ENCODE results near the gene IMMP2L. TPM values are rescaled to one million over a fixed set of nuclear protein-coding genes. Genes with fewer than 3 reads are reported as not detected.

Gene IMMP2L
- total RNA-seq, 1 experiment from 2014 or later: 8.8 TPM

DNA sequence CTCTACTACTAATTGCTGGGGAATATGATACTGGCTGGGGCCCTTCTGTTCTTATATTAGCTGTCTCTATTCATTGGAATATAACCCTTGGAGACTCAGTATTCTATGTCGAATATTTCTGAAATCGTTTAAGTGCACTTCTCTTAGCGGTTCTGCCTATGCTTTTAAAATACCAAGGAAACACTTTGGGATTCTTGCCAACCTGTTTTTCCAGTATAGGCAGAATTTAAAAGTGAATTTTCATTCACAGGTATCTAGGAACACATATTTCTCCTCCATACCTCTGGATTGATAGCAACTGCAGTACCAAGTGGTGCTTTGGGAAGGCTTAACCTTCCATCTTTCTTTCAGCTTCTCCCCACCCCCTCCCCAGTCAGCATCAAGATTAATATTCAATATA, 841.7 kb downstream of the IMMP2L start:
- H3K27me3 ChIP-seq (ENCODE audit: control insufficient read depth, insufficient read depth, low read length): no peaks in the 10 kb centered on the region
- ChIA-PET POLR2A (interaction anchor here (0.5 kb wide), 1 partner anchor 74 kb away, joined by 9 read pairs; no protein-coding TSS in a partner anchor), CTCF (no interaction called here)
- no peaks in the 10 kb centered on the region for H3K4me1 ChIP-seq (ENCODE audit: control insufficient read depth, insufficient read depth, low read length)
- H3K4me3 ChIP-seq (ENCODE audit: low read depth in 2 of 2, low read length in 2 of 2): no peak overlapping the region
- in situ Hi-C loops (cut with HindIII; ENCODE audit: low pct_unique_long_range_greater_than_20kb, low sequenced_read_pairs) (no loop called here), intact Hi-C loops (cut with micrococcal nuclease; ENCODE audit: unreplicated experiment) (no loop called here)
- BruUV-seq (replicated peaks): no TSS peak
- peaks cover 3% of the 10 kb centered on the region; the same call in 1 of the 2 replicates for H3K9me3 ChIP-seq (ENCODE audit: control insufficient read depth, insufficient read depth, low read depth, low read length)
- no peaks in the 10 kb centered on the region for H3K36me3 ChIP-seq (ENCODE audit: control insufficient read depth, insufficient read depth, low read length)
- ATAC-seq: no peak
- DNase-seq (ENCODE audit: low read depth, low spot score): no peak
- TF ChIP-seq, protein P1, sequence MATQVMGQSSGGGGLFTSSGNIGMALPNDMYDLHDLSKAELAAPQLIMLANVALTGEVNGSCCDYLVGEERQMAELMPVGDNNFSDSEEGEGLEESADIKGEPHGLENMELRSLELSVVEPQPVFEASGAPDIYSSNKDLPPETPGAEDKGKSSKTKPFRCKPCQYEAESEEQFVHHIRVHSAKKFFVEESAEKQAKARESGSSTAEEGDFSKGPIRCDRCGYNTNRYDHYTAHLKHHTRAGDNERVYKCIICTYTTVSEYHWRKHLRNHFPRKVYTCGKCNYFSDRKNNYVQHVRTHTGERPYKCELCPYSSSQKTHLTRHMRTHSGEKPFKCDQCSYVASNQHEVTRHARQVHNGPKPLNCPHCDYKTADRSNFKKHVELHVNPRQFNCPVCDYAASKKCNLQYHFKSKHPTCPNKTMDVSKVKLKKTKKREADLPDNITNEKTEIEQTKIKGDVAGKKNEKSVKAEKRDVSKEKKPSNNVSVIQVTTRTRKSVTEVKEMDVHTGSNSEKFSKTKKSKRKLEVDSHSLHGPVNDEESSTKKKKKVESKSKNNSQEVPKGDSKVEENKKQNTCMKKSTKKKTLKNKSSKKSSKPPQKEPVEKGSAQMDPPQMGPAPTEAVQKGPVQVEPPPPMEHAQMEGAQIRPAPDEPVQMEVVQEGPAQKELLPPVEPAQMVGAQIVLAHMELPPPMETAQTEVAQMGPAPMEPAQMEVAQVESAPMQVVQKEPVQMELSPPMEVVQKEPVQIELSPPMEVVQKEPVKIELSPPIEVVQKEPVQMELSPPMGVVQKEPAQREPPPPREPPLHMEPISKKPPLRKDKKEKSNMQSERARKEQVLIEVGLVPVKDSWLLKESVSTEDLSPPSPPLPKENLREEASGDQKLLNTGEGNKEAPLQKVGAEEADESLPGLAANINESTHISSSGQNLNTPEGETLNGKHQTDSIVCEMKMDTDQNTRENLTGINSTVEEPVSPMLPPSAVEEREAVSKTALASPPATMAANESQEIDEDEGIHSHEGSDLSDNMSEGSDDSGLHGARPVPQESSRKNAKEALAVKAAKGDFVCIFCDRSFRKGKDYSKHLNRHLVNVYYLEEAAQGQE (IDR thresholded peaks at IDR 0.05; ENCODE audit: insufficient read depth in 1 of 2, low read depth in 2 of 2, low read length in 1 of 2): no peak
- TF ChIP-seq POLR2AphosphoS5 (IDR thresholded peaks at IDR 0.05; ENCODE audit: low read depth, low read length) (no peak), TCF7L2 (IDR thresholded peaks at IDR 0.05; ENCODE audit: low read depth, low read length) (no peak), SIN3A (IDR thresholded peaks at IDR 0.05; ENCODE audit: borderline replicate concordance, insufficient read depth, low read depth, low read length) (no peak)
- TF ChIP-seq, protein P2, sequence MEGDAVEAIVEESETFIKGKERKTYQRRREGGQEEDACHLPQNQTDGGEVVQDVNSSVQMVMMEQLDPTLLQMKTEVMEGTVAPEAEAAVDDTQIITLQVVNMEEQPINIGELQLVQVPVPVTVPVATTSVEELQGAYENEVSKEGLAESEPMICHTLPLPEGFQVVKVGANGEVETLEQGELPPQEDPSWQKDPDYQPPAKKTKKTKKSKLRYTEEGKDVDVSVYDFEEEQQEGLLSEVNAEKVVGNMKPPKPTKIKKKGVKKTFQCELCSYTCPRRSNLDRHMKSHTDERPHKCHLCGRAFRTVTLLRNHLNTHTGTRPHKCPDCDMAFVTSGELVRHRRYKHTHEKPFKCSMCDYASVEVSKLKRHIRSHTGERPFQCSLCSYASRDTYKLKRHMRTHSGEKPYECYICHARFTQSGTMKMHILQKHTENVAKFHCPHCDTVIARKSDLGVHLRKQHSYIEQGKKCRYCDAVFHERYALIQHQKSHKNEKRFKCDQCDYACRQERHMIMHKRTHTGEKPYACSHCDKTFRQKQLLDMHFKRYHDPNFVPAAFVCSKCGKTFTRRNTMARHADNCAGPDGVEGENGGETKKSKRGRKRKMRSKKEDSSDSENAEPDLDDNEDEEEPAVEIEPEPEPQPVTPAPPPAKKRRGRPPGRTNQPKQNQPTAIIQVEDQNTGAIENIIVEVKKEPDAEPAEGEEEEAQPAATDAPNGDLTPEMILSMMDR (IDR thresholded peaks at IDR 0.05): no peak
- H3K27ac ChIP-seq (ENCODE audit: low read length): no peak overlapping the region

DNA sequence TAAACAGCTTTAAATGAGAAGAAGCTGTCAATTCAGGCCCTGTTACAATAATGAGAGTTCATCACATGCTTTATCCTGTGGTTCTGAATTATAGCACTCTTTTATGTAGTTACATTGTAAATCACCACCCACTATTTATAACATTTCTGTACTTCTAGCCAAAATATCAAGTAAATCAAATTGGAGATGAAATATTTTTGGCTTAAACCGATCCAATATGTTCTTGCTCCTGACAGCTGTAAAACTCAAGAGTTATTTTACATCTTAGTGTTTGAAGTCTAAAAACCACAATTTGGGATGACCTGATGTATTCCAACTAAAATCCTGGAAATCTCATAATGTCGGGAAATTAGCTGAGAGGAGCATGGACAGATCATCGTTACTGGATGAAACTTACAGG, 842.6 kb downstream of the IMMP2L start:
- intact Hi-C loops (cut with micrococcal nuclease; ENCODE audit: unreplicated experiment): no loop called here
- no peak for ATAC-seq
- TF ChIP-seq POLR2AphosphoS5 (IDR thresholded peaks at IDR 0.05; ENCODE audit: low read depth, low read length): no peak
- no peak for TF ChIP-seq SIN3A (IDR thresholded peaks at IDR 0.05; ENCODE audit: borderline replicate concordance, insufficient read depth, low read depth, low read length)
- TF ChIP-seq, protein P1 (IDR thresholded peaks at IDR 0.05; ENCODE audit: insufficient read depth in 1 of 2, low read depth in 2 of 2, low read length in 1 of 2): no peak
- TF ChIP-seq, protein P2 (IDR thresholded peaks at IDR 0.05): no peak
- TF ChIP-seq TCF7L2 (IDR thresholded peaks at IDR 0.05; ENCODE audit: low read depth, low read length): no peak
- in situ Hi-C loops (cut with HindIII; ENCODE audit: low pct_unique_long_range_greater_than_20kb, low sequenced_read_pairs): no loop called here
- Histone ChIP-seq H3K4me1 (ENCODE audit: control insufficient read depth, insufficient read depth, low read length) (no peaks in the 10 kb centered on the region), H3K4me3 (ENCODE audit: low read depth in 2 of 2, low read length in 2 of 2) (no peak overlapping the region), H3K27me3 (ENCODE audit: control insufficient read depth, insufficient read depth, low read length) (no peaks in the 10 kb centered on the region), H3K27ac (ENCODE audit: low read length) (no peak overlapping the region), H3K36me3 (ENCODE audit: control insufficient read depth, insufficient read depth, low read length) (no peaks in the 10 kb centered on the region), H3K9me3 (ENCODE audit: control insufficient read depth, insufficient read depth, low read depth, low read length) (no peaks in the 10 kb centered on the region; the same call in 1 of the 2 replicates)
- ChIA-PET POLR2A (no interaction called here), CTCF (no interaction called here)
- DNase-seq (ENCODE audit: low read depth, low spot score): no peak
- no TSS peak for BruUV-seq (replicated peaks)
